IMR-90 (cell line): ENCODE results near the gene ANO10. TPM values are rescaled to one million over a fixed set of nuclear protein-coding genes. Genes with fewer than 3 reads are reported as not detected.

ENCODE experiments used
- ATAC-seq: fragments of 200-7000 bp; cut with Tn5 transposase; 2 replicates; pipeline ENCODE4 v1.9.1; 2020; ENCODE audit warnings: low read depth, mild to moderate bottlenecking, moderate library complexity
- BruUV-seq: library from RNA; stranded (reverse); fragments of 400-500 nt; replicated peaks from 2 replicates; lab custom pipeline; 2021; lab: Mats Ljungman, UMichigan
- CTCF ChIA-PET: fragments of 300-600 bp; formaldehyde crosslinking; extraction: SDS; loops from one replicate; lab custom pipeline; 2021; ENCODE audit warnings: antibody characterized with exemption; lab: Yijun Ruan, JAX
- POLR2A ChIA-PET: fragments of 300-600 bp; sonication (Branson Sonifier 250); formaldehyde crosslinking; loops from one replicate; lab custom pipeline; 2022; ENCODE audit warnings: antibody characterized with exemption; ENCODE audit not compliant: unreplicated experiment; lab: Charles Lee
- DNase-seq: peaks from one replicate; pipeline ENCODE4 v3.0.0; 2013
- H2AFZ ChIP-seq: replicated peaks from 2 replicates; pipeline ENCODE3; 2013; ENCODE audit warnings: low read length, mild to moderate bottlenecking; ENCODE audit not compliant: poor library complexity
- H2AK5ac ChIP-seq: 2 replicates; pipeline ENCODE4 v1.6.1; 2013; ENCODE audit warnings: low read depth, low read length, inconsistent platforms
- H2AK9ac ChIP-seq: replicated peaks from 2 replicates; pipeline ENCODE3; 2013; ENCODE audit warnings: mild to moderate bottlenecking, low read depth, low read length, moderate library complexity; ENCODE audit not compliant: poor library complexity
- H2BK120ac ChIP-seq: 2 replicates; pipeline ENCODE4 v1.6.1; 2013; ENCODE audit warnings: low read depth, low read length, inconsistent platforms
- H2BK15ac ChIP-seq: 3 replicates; pipeline ENCODE4 v1.6.1; 2013; ENCODE audit warnings: low read depth, low read length, inconsistent platforms
- H2BK20ac ChIP-seq: 2 replicates; pipeline ENCODE4 v1.6.1; 2013; ENCODE audit warnings: low read depth, mild to moderate bottlenecking, inconsistent platforms, low read length, moderate library complexity
- H2BK5ac ChIP-seq: 2 replicates; pipeline ENCODE4 v1.6.1; 2013; ENCODE audit warnings: mild to moderate bottlenecking, low read depth, low read length, inconsistent platforms; ENCODE audit not compliant: poor library complexity, severe bottlenecking
- H3K14ac ChIP-seq: replicated peaks from 2 replicates; pipeline ENCODE4 v1.6.1; 2013; ENCODE audit warnings: low read depth, low read length, inconsistent platforms
- H3K18ac ChIP-seq: 2 replicates; pipeline ENCODE4 v1.6.1; 2013; ENCODE audit warnings: low read depth, low read length, control low read depth
- H3K23ac ChIP-seq: 2 replicates; pipeline ENCODE4 v1.6.1; 2013; ENCODE audit warnings: low read depth, low read length, inconsistent platforms
- H3K27ac ChIP-seq: 2 replicates; pipeline ENCODE4 v1.5.1; 2013; ENCODE audit warnings: mild to moderate bottlenecking, control low read depth, low read length; ENCODE audit not compliant: insufficient read depth
- H3K27me3 ChIP-seq: 2 replicates; pipeline ENCODE4 v1.6.1; 2013; ENCODE audit warnings: low read length; ENCODE audit not compliant: control insufficient read depth, insufficient read depth
- H3K36me3 ChIP-seq: 2 replicates; pipeline ENCODE4 v1.6.1; 2013; ENCODE audit warnings: low read length, mixed read lengths; ENCODE audit not compliant: control insufficient read depth, insufficient read depth
- H3K4ac ChIP-seq: 2 replicates; pipeline ENCODE4 v1.6.1; 2013; ENCODE audit warnings: low read depth, low read length, inconsistent platforms
- H3K4me1 ChIP-seq: 2 replicates; pipeline ENCODE4 v1.6.1; 2013; ENCODE audit warnings: low read length, mixed read lengths; ENCODE audit not compliant: control insufficient read depth, insufficient read depth
- H3K4me2 ChIP-seq: 2 replicates; pipeline ENCODE4 v1.6.1; 2013; ENCODE audit warnings: low read depth, mild to moderate bottlenecking, control low read depth, low read length, moderate library complexity
- H3K4me3 ChIP-seq: 2 replicates; pipeline ENCODE4 v1.5.1; 2013; ENCODE audit warnings: low read depth, mild to moderate bottlenecking, control low read depth, low read length, moderate library complexity; ENCODE audit not compliant: insufficient read depth
- H3K56ac ChIP-seq: 2 replicates; pipeline ENCODE4 v1.6.1; 2013; ENCODE audit warnings: low read length, inconsistent platforms; ENCODE audit not compliant: insufficient read depth; ENCODE audit errors: extremely low read depth
- H3K79me1 ChIP-seq, 2 experiments: 2 replicates each; pipeline ENCODE4 v1.6.1; 2013; ENCODE audit warnings: low read length in 2 of 2, inconsistent platforms in 1 of 2, low read depth in 1 of 2
- H3K9ac ChIP-seq: 2 replicates; pipeline ENCODE4 v1.6.1; 2013; ENCODE audit warnings: low read depth, low read length, control low read depth
- H3K9me1 ChIP-seq: 2 replicates; pipeline ENCODE4 v1.6.1; 2013; ENCODE audit warnings: low read length, inconsistent platforms; ENCODE audit not compliant: insufficient read depth
- H3K9me3 ChIP-seq: 2 replicates; pipeline ENCODE4 v1.6.1; 2013; ENCODE audit warnings: low read length; ENCODE audit not compliant: control insufficient read depth, insufficient read depth
- H4K20me1 ChIP-seq: 2 replicates; pipeline ENCODE4 v1.6.1; 2013; ENCODE audit warnings: low read length, inconsistent platforms; ENCODE audit not compliant: insufficient read depth
- H4K5ac ChIP-seq: 2 replicates; pipeline ENCODE4 v1.6.1; 2013; ENCODE audit warnings: mild to moderate bottlenecking, low read depth, low read length, control low read depth
- H4K8ac ChIP-seq, 2 experiments: 2 replicates each; pipeline ENCODE4 v1.6.1; 2013; ENCODE audit warnings: low read depth in 2 of 2, low read length in 2 of 2, control low read depth in 1 of 2, inconsistent platforms in 1 of 2
- H4K91ac ChIP-seq: 2 replicates; pipeline ENCODE4 v1.6.1; 2013; ENCODE audit warnings: low read depth, low read length, inconsistent platforms; ENCODE audit not compliant: insufficient read depth
- BHLHE40 ChIP-seq: fragments of 150-350 bp; IDR thresholded peaks from 2 replicates; pipeline ENCODE4 v1.6.1; 2016; ENCODE audit warnings: mild to moderate bottlenecking, low read depth, low read length
- CHD1 ChIP-seq: IDR thresholded peaks from 2 replicates; pipeline ENCODE4 v1.6.1; 2012; ENCODE audit warnings: low read depth, low read length, improper control_type of control experiment
- FOS ChIP-seq: fragments of 150-350 bp; IDR thresholded peaks from 2 replicates; pipeline ENCODE4 v1.6.1; 2016; ENCODE audit warnings: low read depth, low read length
- MAZ ChIP-seq: IDR thresholded peaks from 2 replicates; pipeline ENCODE4 v1.6.1; 2012; ENCODE audit warnings: low read depth, mild to moderate bottlenecking, low read length, improper control_type of control experiment, moderate library complexity, borderline replicate concordance
- MXI1 ChIP-seq: IDR thresholded peaks from 2 replicates; pipeline ENCODE4 v1.6.1; 2012; ENCODE audit warnings: low read depth, mild to moderate bottlenecking, low read length, moderate library complexity, borderline replicate concordance
- RCOR1 ChIP-seq: IDR thresholded peaks from 2 replicates; pipeline ENCODE4 v1.6.1; 2012; ENCODE audit warnings: mild to moderate bottlenecking, low read length, improper control_type of control experiment; ENCODE audit not compliant: insufficient replicate concordance
- RFX5 ChIP-seq: IDR thresholded peaks from 2 replicates; pipeline ENCODE4 v1.8.0; 2012; ENCODE audit warnings: low read depth, mild to moderate bottlenecking, low read length, moderate library complexity
- SMC3 ChIP-seq: fragments of 150-350 bp; IDR thresholded peaks from 2 replicates; pipeline ENCODE4 v1.6.1; 2016; ENCODE audit warnings: low read depth, mild to moderate bottlenecking, antibody characterized with exemption, low read length, moderate library complexity
- WGBS, 2 experiments: methylation state at CpG; one replicate each; pipeline versions ENCODE4 v1.1.5 to v1.1.7; 2013; ENCODE audit warnings: missing lambda C conversion rate in 2 of 2; ENCODE audit not compliant: insufficient read length in 1 of 2; ENCODE audit errors: extremely low coverage in 2 of 2; 5-methylcytosine and 5-hydroxymethylcytosine counted together
- dilution Hi-C: fragments of 300-500 bp; cut with HindIII; formaldehyde crosslinking; loops from one replicate; pipeline ENCODE4 v1.14.3; 2018; ENCODE audit warnings: low sequenced_read_pairs; ENCODE audit not compliant: unreplicated experiment
- in situ Hi-C: fragments of 300-500 bp; cut with MboI; formaldehyde crosslinking; loops from 3 replicates; pipeline ENCODE4 v1.14.3; 2019; ENCODE audit warnings: low sequenced_read_pairs, inconsistent platforms, mixed read lengths
- intact Hi-C: fragments of 100-400 bp; cut with micrococcal nuclease; formaldehyde crosslinking; loops from 2 replicates; pipeline ENCODE4 v1.10.0; 2022
- polyA plus RNA-seq, 3 experiments: library from polyadenylated mRNA; depleted of rRNA; stranded (reverse); fragments of >200 nt; gene quantifications; 2 replicates each; pipeline ENCODE4 v1.2.3, GENCODE V29; 2012; ENCODE audit warnings: low replicate concordance in 1 of 3
- total RNA-seq: library from RNA; depleted of rRNA; stranded (reverse); fragments of >200 nt; gene quantifications from 2 replicates; pipeline ENCODE4 v1.2.3, GENCODE V29; 2012
- TF ChIP-seq, protein P1 (sequence below): fragments of 150-350 bp; IDR thresholded peaks from 2 replicates; pipeline ENCODE4 v1.6.1; 2016; ENCODE audit warnings: low read depth, mild to moderate bottlenecking, low read length, moderate library complexity, borderline replicate concordance

The ANO10 gene
- total and polyA plus RNA-seq, 2 of the 4 experiments (the other 2 are of a cell fraction): 28.5 to 41.6 TPM

DNA sequence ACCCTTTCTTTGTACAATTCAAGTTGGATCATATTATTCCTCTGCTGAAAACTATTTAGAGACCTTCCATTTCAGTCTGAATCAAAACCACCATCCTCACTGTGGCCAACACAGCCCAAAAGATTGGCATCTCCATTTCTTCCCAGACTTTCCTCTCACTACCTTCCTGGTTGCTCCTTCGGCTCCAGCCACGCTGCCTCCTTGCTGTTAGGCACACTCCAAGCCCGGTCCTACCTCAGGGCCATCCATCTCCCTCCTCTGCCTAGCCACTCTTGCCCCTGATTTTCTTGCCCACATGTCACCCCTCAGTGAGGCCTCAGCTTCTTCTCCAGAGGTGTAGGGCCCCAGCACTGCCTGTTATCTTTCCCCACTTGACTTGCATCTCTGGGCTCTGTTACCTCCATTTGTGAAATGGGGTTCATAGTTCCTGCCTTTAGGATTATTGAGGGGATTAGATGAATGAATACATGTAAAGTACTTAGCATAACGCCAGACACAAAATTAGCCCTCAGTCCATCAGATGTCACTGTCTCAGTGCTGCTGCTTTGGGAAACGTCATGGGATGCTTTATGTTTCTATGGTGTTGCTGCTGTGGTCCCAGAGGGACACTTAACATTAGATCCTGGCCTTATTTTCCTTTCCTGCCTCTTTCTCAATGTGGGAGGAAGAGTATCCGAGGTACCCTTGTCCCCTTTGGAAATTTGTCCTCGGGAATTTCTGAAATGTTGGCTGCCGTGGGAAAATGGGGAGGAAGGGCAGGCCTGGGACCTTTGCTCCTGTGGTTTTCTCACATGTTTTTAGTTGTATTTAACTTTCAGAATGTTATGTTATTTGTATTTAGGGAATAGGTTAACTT lies 304.1 kb downstream of the ANO10 start (continued):
- no peak for TF ChIP-seq MXI1

DNA sequence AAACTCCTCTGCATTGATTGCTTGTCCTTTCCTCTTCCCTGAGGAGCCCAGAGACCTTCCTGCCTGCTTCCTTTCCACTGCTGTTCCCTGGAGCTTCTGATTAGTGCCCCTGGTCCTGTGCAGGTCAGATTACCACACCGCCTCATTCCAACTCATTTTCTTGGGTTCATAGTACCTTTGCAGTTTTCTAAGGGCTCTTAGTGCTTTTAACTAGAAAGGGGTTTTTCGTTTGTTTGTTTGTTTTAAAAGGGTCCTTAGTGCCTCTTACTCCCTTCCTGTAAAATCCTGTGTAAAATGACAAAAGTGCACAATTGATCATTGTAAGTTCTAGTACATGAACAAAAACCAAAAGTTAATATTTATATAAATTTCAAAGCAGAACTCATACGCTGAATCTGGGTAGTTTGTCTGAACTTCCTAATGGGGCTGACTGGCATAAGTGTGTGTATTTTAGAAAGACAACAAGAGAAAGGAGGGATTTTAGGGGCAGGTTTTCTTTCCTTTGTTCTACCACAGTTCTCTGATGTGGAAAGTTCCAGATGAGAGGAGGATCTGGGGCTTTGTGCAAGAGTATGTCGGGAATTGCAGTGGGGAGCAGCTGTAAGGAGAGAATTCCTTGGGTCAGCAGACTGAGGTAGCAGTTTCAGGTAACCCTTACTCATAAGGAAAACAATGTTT lies 304.9 kb downstream of the ANO10 start:
- H2BK15ac ChIP-seq: no peak overlapping the region
- H2BK120ac ChIP-seq: no peak overlapping the region
- H3K23ac ChIP-seq: no peak overlapping the region
- DNase-seq (no peak), ATAC-seq (no peak)
- no peak overlapping the region for H2BK5ac ChIP-seq
- no TSS peak for BruUV-seq
- no CpG with 5 or more reads among the region's 4 CpGs for WGBS, 2 experiments
- no peak overlapping the region for H3K4ac ChIP-seq
- H2AK5ac ChIP-seq: no peak overlapping the region
- TF ChIP-seq RFX5: no peak
- TF ChIP-seq SMC3: no peak
- no peak for TF ChIP-seq RCOR1
- no peak for TF ChIP-seq CHD1
- TF ChIP-seq, protein P1, sequence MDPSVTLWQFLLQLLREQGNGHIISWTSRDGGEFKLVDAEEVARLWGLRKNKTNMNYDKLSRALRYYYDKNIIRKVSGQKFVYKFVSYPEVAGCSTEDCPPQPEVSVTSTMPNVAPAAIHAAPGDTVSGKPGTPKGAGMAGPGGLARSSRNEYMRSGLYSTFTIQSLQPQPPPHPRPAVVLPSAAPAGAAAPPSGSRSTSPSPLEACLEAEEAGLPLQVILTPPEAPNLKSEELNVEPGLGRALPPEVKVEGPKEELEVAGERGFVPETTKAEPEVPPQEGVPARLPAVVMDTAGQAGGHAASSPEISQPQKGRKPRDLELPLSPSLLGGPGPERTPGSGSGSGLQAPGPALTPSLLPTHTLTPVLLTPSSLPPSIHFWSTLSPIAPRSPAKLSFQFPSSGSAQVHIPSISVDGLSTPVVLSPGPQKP: no peak
- no peak for TF ChIP-seq FOS
- no peak for TF ChIP-seq BHLHE40
- TF ChIP-seq MAZ: no peak
- no peak for TF ChIP-seq MXI1
- no peaks in the 10 kb centered on the region for H3K9me3 ChIP-seq
- peaks cover 26% of the 10 kb centered on the region; the same call in 1 of the 2 replicates for H4K20me1 ChIP-seq
- no peak overlapping the region for H4K5ac ChIP-seq
- no peak overlapping the region for H3K4me2 ChIP-seq
- no peak overlapping the region for H3K14ac ChIP-seq
- intact Hi-C loops: no loop called here
- no peak overlapping the region for H4K91ac ChIP-seq
- H2AK9ac ChIP-seq: no peak overlapping the region
- H3K27ac ChIP-seq: no peak overlapping the region
- no peaks in the 10 kb centered on the region for H3K27me3 ChIP-seq
- peaks cover 18 to 57% of the 10 kb centered on the region in 2 experiments for H3K79me1 ChIP-seq
- in situ Hi-C loops: no loop called here
- no peak overlapping the region for H2AFZ ChIP-seq
- no peak overlapping the region for H4K8ac ChIP-seq
- ChIA-PET CTCF (interaction anchor here (1.3 kb wide), 1 partner anchor 93 kb away, joined by 4 read pairs; no protein-coding TSS in a partner anchor), POLR2A (no interaction called here)
- no peak overlapping the region for H3K56ac ChIP-seq
- H2BK20ac ChIP-seq: no peak overlapping the region
- peaks cover 9% of the 10 kb centered on the region for H3K4me1 ChIP-seq
- H3K9me1 ChIP-seq: peaks cover 13% of the 10 kb centered on the region; the same call in 1 of the 2 replicates
- no peak overlapping the region for H3K18ac ChIP-seq
- no peak overlapping the region for H3K4me3 ChIP-seq
- H3K9ac ChIP-seq: no peak overlapping the region
- dilution Hi-C loops: no loop called here
- peaks cover 3% of the 10 kb centered on the region for H3K36me3 ChIP-seq
